Spleen (tissue), 3 donors: ENCODE measurements around the gene FAM43B.

ENCODE experiments used
- POLR2A ChIP-seq, 3 donors: fragments of 450-650 bp; IDR thresholded peaks; one replicate each; pipeline ENCODE4 v1.5.1; 2017; ENCODE audit warnings: antibody characterized with exemption in 3 of 3, mild to moderate bottlenecking in 1 of 3
- POLR2AphosphoS5 ChIP-seq, 3 donors: sonication (generic); formaldehyde crosslinking; IDR thresholded peaks; one replicate each; pipeline ENCODE4 v1.5.1; 2017; ENCODE audit warnings: antibody characterized with exemption in 3 of 3

- TF ChIP-seq POLR2A (IDR thresholded peaks at IDR 0.05) (no peak), POLR2AphosphoS5 (IDR thresholded peaks at IDR 0.05) (no peak)
Measured at GRCh38 chr1:20552728-20553445, 514 bp downstream of the FAM43B start.
